Choroid plexus epithelial cell (primary cell): ENCODE data around the gene FGF1.

Experiments
- DNase-seq: peaks from one replicate; pipeline ENCODE4 v3.0.0-alpha.2; 2010; ENCODE audit warnings: low read depth
- H3K4me3 ChIP-seq: 2 replicates; pipeline ENCODE4 v1.5.1; 2011; ENCODE audit warnings: low read depth, mild to moderate bottlenecking, control low read depth, low read length, moderate library complexity
- CTCF ChIP-seq: conservative IDR thresholded peaks from 2 replicates; pipeline ENCODE4 v1.5.1; 2011; ENCODE audit warnings: low read depth, mild to moderate bottlenecking, control low read depth, inconsistent platforms, low read length, moderate library complexity

The FGF1 gene

GRCh38 chr5:142671266-142671665 lies 14.6 kb downstream of the FGF1 start:
- DNase-seq = peak; percentile 28
- H3K4me3 ChIP-seq = no peak overlapping the region
- TF ChIP-seq CTCF = no peak

GRCh38 chr5:142670804-142671203 lies 15.1 kb downstream of the FGF1 start:
- TF ChIP-seq CTCF = no peak
- no peak overlapping the region for H3K4me3 ChIP-seq
- DNase-seq = no peak

- TF ChIP-seq CTCF = no peak
- no peak for DNase-seq
- no peak overlapping the region for H3K4me3 ChIP-seq
These were observed 16.4 kb downstream of the FGF1 start for GRCh38 chr5:142669477-142669876.

GRCh38 chr5:142668336-142668735 lies 17.6 kb downstream of the FGF1 start:
- no peak for DNase-seq
- no peak overlapping the region for H3K4me3 ChIP-seq
- TF ChIP-seq CTCF = no peak

- no peak for TF ChIP-seq CTCF
- no peak for DNase-seq
- no peak overlapping the region for H3K4me3 ChIP-seq
These were observed 18.1 kb downstream of the FGF1 start for GRCh38 chr5:142667831-142668230.

- TF ChIP-seq CTCF = no peak
- DNase-seq = no peak
- no peak overlapping the region for H3K4me3 ChIP-seq
These were observed 21.3 kb downstream of the FGF1 start for GRCh38 chr5:142664636-142665035.

GRCh38 chr5:142664067-142664466 lies 21.8 kb downstream of the FGF1 start:
- no peak for DNase-seq
- no peak for TF ChIP-seq CTCF
- no peak overlapping the region for H3K4me3 ChIP-seq
